ENCODE results near the gene LAIR1. TPM values are rescaled to one million over a fixed set of nuclear protein-coding genes. Genes with fewer than 3 reads are reported as not detected.

LAIR1 gene
- total and polyA plus RNA-seq, 9 donors, result 5.3 to 11.8 (median 7.2) TPM

DNA sequence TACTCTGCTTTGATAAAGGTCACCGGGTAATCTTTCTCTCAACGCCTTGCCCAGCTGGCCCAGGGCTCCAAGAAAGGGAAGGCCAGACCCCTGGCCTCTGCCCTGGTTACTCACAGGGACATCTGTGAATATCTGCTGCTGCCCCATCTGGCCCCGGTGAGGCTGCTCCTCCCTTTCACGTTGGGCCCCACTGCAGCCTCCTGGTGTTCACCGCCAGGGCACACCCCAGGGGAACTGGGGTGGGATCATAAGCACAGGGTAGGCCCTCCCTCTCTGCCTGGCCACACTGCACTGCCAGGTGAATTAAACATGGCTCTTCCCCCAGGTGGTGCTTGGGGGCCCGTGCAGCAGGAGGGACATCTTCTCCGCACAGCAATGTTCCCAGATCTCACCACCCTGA, 12.7 kb downstream of the LAIR1 start:
- DNase-seq, result no peak
- Histone ChIP-seq H3K4me1 (ENCODE audit: control insufficient read depth, insufficient read depth, low read length) (no peaks in the 10 kb centered on the region), H3K9me3 (replicated peaks; ENCODE audit: control insufficient read depth, low read depth, low read length) (no peaks in the 10 kb centered on the region), H3K36me3 (ENCODE audit: control insufficient read depth, insufficient read depth, low read length) (no peaks in the 10 kb centered on the region), H3K4me3 (ENCODE audit: low read length) (no peak overlapping the region), H3K27me3 (ENCODE audit: control insufficient read depth, insufficient read depth, low read length) (peaks cover 3% of the 10 kb centered on the region), H3K27ac (ENCODE audit: low read length) (no peak overlapping the region)
- WGBS (ENCODE audit: insufficient coverage), result 53% methylated on average over 7 of the region's 7 CpGs

- Histone ChIP-seq H3K4me3 (ENCODE audit: low read length) (no peak overlapping the region), H3K27ac (ENCODE audit: low read length) (no peak overlapping the region), H3K9me3 (replicated peaks; ENCODE audit: control insufficient read depth, low read depth, low read length) (no peaks in the 10 kb centered on the region), H3K27me3 (ENCODE audit: control insufficient read depth, insufficient read depth, low read length) (peaks cover 3% of the 10 kb centered on the region), H3K36me3 (ENCODE audit: control insufficient read depth, insufficient read depth, low read length) (no peaks in the 10 kb centered on the region), H3K4me1 (ENCODE audit: control insufficient read depth, insufficient read depth, low read length) (no peaks in the 10 kb centered on the region)
- WGBS (ENCODE audit: insufficient coverage), result no CpG with 5 or more reads among the region's 2 CpGs
- no peak for DNase-seq
Observed at GRCh38 chr19:54351474-54351873, 13.3 kb downstream of the LAIR1 start.

DNA sequence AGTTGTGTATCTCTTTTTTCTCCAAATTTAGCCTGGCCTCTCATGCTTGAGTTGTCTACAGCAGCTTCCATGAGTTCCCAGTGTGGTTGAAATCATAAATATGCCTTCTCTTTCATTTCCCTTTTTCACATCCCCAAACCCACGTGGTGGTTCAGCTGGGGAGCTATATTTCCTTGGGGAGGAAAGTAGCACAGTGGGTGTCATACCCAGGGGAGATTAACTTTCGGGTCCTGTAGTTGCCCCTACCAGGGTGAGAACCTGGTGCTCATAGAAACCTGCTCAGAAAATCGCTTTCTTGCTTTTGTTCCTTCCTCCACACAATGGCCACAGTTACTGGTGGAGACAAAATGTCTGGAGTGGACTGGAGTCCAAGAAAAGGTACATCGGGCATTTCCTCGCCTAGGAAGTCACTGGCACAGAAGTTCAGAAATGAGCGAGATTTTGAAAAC, 18.8 kb downstream of the LAIR1 start:
- H3K4me1 ChIP-seq (ENCODE audit: control insufficient read depth, insufficient read depth, low read length), result no peaks in the 10 kb centered on the region
- no peak overlapping the region for H3K27ac ChIP-seq (ENCODE audit: low read length)
- H3K36me3 ChIP-seq (ENCODE audit: control insufficient read depth, insufficient read depth, low read length), result no peaks in the 10 kb centered on the region
- peak; percentile 73 for DNase-seq
- H3K27me3 ChIP-seq (ENCODE audit: control insufficient read depth, insufficient read depth, low read length), result no peaks in the 10 kb centered on the region
- no peak overlapping the region for H3K4me3 ChIP-seq (ENCODE audit: low read length)
- WGBS (ENCODE audit: insufficient coverage), result 88% methylated on average over 3 of the region's 6 CpGs
- no peaks in the 10 kb centered on the region for H3K9me3 ChIP-seq (replicated peaks; ENCODE audit: control insufficient read depth, low read depth, low read length)

DNA sequence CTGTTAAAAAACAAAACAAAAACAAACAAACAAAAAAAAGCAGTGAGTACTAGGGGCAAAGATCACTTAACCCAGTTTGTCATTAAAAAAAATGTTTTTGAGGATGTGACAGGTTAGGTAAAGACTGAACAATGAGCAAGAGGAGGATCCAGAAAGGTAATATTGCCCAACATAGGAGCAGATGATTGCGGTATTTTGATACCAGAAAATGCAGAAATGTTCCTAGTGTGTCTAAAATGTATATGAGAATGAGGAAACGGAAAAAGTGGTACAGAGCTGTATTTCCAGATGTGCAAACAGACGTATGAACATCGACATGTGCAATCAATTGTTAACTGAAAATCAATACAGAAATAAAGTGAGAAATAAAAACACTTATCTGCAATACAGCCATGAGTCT, 20.9 kb downstream of the LAIR1 start:
- no peaks in the 10 kb centered on the region for H3K9me3 ChIP-seq (replicated peaks; ENCODE audit: control insufficient read depth, low read depth, low read length)
- H3K36me3 ChIP-seq (ENCODE audit: control insufficient read depth, insufficient read depth, low read length), result no peaks in the 10 kb centered on the region
- DNase-seq, result peak; percentile 22
- H3K27ac ChIP-seq (ENCODE audit: low read length), result no peak overlapping the region
- no CpG with 5 or more reads among the region's 4 CpGs for WGBS (ENCODE audit: insufficient coverage)
- H3K4me3 ChIP-seq (ENCODE audit: low read length), result no peak overlapping the region
- no peaks in the 10 kb centered on the region for H3K27me3 ChIP-seq (ENCODE audit: control insufficient read depth, insufficient read depth, low read length)
- no peaks in the 10 kb centered on the region for H3K4me1 ChIP-seq (ENCODE audit: control insufficient read depth, insufficient read depth, low read length)

DNA sequence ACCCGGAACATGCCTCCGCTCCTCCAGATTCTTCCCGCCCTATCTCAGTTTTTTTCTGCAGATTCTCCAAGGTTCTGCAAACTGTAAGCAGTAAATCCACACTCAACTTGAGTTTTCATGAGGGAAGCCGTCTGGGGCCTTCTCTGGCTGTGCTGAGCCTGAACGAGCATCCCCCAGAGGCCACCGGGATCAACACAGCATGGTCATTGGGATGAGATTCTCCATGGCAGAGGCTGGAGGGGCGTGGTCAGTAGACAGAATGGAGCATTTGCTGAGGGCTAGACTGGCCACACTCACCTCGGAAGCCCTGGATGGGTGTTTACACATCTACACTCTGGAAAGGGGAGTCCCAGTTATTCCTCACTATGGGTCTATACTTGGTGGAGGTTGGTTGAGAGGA, 23.4 kb downstream of the LAIR1 start:
- Histone ChIP-seq H3K27ac (ENCODE audit: low read length) (no peak overlapping the region), H3K9me3 (replicated peaks; ENCODE audit: control insufficient read depth, low read depth, low read length) (no peaks in the 10 kb centered on the region), H3K27me3 (ENCODE audit: control insufficient read depth, insufficient read depth, low read length) (no peaks in the 10 kb centered on the region), H3K4me3 (ENCODE audit: low read length) (no peak overlapping the region), H3K4me1 (ENCODE audit: control insufficient read depth, insufficient read depth, low read length) (no peaks in the 10 kb centered on the region), H3K36me3 (ENCODE audit: control insufficient read depth, insufficient read depth, low read length) (no peaks in the 10 kb centered on the region)
- WGBS (ENCODE audit: insufficient coverage), result 73% methylated on average over 5 of the region's 8 CpGs
- DNase-seq, result no peak

DNA sequence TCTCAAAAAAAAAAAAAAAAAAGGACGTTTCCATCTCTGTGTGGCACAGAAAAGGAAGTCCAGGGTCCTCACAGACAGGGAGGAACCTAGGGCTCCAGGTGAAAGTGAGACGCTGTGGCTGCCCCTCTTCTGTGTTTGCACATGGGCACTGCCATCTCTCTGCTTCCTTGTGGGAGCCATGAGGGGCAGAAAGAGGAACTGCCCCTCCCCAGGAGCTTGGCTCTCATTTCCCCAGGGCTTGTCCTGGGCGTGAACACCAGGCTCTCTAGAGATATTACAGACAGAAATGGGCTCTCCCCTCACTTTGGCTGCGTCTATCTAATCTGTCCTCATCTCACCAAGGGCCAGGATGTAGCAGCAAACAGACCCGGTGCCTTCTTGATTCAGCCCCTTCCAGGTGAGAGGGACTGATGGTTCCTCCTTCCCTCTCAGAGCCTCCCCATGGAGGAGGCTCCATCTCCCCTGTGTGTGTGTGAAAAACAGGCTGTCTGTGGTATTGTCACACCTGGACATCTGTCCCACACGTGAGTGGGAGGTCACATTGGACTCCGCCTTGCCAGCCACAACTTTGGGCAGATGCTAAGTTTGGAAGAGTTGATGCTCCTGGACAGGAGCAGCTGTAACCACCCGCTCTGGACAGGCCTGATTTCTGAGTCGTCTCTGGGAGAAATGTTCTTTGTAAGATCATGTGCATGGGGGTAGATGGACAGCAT, 24.9 kb downstream of the LAIR1 start:
- Histone ChIP-seq H3K4me3 (ENCODE audit: low read length) (no peak overlapping the region), H3K27ac (ENCODE audit: low read length) (no peak overlapping the region), H3K9me3 (replicated peaks; ENCODE audit: control insufficient read depth, low read depth, low read length) (no peaks in the 10 kb centered on the region), H3K36me3 (ENCODE audit: control insufficient read depth, insufficient read depth, low read length) (no peaks in the 10 kb centered on the region), H3K27me3 (ENCODE audit: control insufficient read depth, insufficient read depth, low read length) (no peaks in the 10 kb centered on the region), H3K4me1 (ENCODE audit: control insufficient read depth, insufficient read depth, low read length) (no peaks in the 10 kb centered on the region)
- peak; percentile 40 for DNase-seq
- WGBS (ENCODE audit: insufficient coverage), result 80% methylated on average over 5 of the region's 9 CpGs

- no peaks in the 10 kb centered on the region for H3K4me1 ChIP-seq (ENCODE audit: control insufficient read depth, insufficient read depth, low read length)
- no peaks in the 10 kb centered on the region for H3K9me3 ChIP-seq (replicated peaks; ENCODE audit: control insufficient read depth, low read depth, low read length)
- H3K27me3 ChIP-seq (ENCODE audit: control insufficient read depth, insufficient read depth, low read length), result no peaks in the 10 kb centered on the region
- H3K4me3 ChIP-seq (ENCODE audit: low read length), result no peak overlapping the region
- no peak for DNase-seq
- H3K36me3 ChIP-seq (ENCODE audit: control insufficient read depth, insufficient read depth, low read length), result no peaks in the 10 kb centered on the region
- 61% methylated on average over 2 of the region's 6 CpGs for WGBS (ENCODE audit: insufficient coverage)
- H3K27ac ChIP-seq (ENCODE audit: low read length), result no peak overlapping the region
Observed at GRCh38 chr19:54338521-54338920, 26.2 kb downstream of the LAIR1 start.

DNA sequence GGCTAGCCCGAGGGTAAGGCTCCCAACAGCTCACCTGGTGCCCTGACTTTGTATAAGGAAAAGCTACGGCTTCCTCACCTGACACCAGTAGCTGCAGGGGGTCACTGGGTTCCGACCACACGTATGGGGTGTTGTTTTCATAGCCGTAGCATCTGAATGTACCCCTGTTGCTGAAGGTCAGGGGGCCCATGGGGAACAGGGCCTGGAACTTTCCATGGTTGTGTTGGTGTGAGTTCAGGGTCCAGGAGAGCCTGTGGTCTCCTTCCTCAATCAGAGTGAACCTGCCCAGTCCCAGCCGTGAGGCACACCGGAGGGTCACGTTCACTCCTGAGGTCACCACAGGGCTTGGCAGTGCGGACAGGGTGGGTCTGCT, 26.9 kb downstream of the LAIR1 start:
- no peak overlapping the region for H3K4me3 ChIP-seq (ENCODE audit: low read length)
- no peaks in the 10 kb centered on the region for H3K36me3 ChIP-seq (ENCODE audit: control insufficient read depth, insufficient read depth, low read length)
- no peak overlapping the region for H3K27ac ChIP-seq (ENCODE audit: low read length)
- 79% methylated on average over 8 of the region's 9 CpGs for WGBS (ENCODE audit: insufficient coverage)
- no peaks in the 10 kb centered on the region for H3K4me1 ChIP-seq (ENCODE audit: control insufficient read depth, insufficient read depth, low read length)
- DNase-seq, result no peak
- H3K27me3 ChIP-seq (ENCODE audit: control insufficient read depth, insufficient read depth, low read length), result no peaks in the 10 kb centered on the region
- no peaks in the 10 kb centered on the region for H3K9me3 ChIP-seq (replicated peaks; ENCODE audit: control insufficient read depth, low read depth, low read length)

GRCh38 chr19:54336893-54337857, 27.6 kb downstream of the LAIR1 start:
- no peak for DNase-seq
- H3K4me3 ChIP-seq (ENCODE audit: low read length), result no peak overlapping the region
- H3K27ac ChIP-seq (ENCODE audit: low read length), result no peak overlapping the region
- H3K36me3 ChIP-seq (ENCODE audit: control insufficient read depth, insufficient read depth, low read length), result no peaks in the 10 kb centered on the region
- H3K9me3 ChIP-seq (replicated peaks; ENCODE audit: control insufficient read depth, low read depth, low read length), result no peaks in the 10 kb centered on the region
- H3K4me1 ChIP-seq (ENCODE audit: control insufficient read depth, insufficient read depth, low read length), result no peaks in the 10 kb centered on the region
- no peaks in the 10 kb centered on the region for H3K27me3 ChIP-seq (ENCODE audit: control insufficient read depth, insufficient read depth, low read length)
- WGBS (ENCODE audit: insufficient coverage), result 71% methylated on average over 28 of the region's 34 CpGs

All from muscle of leg (tissue), 11 donors.